ENCODE measurements around the gene ARHGEF10L.

Gene ARHGEF10L

DNA sequence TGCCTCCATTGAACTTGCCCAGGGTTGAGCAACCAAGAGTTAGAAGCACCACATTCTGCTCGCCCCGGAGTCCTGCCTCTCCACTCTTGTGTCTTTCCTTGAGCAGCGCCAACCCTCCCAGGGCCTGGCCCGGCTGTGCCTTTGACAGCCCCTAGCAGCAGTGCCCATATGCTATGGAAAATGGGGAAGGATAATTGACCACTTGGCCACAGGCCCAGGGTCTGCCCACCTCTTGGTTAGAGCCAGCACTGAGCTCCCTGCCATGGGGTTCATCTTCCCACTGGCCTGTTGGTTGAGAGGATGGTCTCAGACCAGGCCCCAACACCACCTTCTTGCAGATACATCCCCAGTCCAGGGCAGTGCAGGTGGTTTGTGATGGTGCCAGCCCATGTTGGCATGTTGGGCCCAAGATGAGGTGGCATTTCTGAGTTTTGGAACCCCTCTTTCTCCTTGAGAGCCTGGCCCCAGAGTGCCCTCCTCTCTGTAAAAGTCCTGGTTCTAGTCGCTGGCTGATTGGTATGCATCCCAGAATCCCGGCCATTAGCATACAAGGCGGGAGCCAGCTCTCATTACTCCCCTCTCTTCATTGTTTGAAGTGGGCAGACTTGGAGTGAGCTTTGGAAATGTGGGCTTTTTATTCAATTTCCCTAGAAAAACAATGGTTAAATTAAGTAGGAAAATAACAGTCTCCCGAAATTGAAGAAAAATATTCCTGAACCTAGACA, 7.6 kb downstream of the ARHGEF10L start:
- no peak for DNase-seq (ENCODE audit: low read depth)

GRCh38 chr1:17549384-17549783, 9.9 kb downstream of the ARHGEF10L start:
- DNase-seq (ENCODE audit: low read depth) = no peak

DNA sequence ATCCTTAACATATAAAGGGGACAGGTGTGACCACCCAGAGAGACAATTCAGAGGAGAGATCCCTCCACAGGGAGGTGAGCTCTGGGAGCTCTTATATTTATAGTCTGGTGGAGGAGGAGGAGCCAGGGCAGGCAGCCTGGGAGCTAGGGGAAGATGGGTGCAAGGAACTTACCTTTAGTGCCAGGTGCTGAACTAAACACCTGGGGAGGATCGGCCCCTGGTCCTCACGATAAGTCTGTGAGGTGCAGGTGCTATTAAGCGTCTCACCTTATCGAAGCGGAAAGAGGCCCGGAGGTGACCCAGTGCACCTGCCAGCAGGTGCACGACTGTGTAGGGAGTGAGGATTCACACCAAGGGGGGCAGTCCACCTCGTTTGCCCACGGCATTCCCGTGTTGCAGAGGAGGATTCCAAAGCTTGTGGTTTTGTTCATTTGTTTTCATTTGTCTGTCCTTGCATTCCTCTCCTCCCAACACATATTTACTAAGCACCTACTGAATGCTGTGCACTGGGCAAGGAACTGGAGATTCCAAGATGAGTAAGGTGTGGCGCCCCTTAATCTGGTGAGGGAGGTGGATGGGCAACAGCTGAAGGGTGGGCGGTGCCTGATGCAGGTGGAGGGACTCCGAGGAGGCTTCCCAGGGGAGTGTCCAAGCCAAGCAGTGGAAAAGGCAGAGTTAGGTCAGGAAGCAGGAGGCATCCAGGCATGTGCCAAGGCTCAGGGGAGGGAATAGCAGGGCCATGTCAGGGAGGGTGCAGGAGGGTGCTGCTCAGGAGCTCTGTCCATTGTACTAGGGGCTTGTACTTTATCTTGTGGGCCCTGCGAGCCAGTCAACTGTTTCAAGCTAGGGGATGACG, 11.5 kb downstream of the ARHGEF10L start:
- DNase-seq (ENCODE audit: low read depth) = no peak

DNA sequence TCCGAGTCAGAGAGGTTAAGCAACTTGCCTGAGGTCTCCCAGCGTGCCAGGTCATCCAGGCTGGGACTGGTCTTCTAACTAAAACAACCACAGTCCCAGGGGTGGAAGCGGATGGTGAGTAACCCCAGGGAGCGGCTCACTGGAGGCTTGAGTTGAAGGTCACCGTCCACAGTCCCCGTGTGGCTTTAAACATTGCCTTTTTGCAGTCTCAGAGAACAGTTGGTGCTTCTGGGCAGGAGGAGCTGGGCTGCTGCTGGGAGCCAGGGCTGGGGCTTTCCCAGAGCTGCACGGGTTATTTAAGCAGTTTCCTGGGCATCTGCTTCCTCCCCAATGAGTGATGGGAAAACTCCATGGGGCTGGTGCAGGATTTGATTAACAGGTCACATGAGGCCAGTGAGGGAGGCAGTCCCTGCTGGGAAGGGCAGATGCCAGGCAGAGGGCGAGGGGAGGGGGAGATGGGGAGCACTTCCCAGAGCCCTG, 12.3 kb downstream of the ARHGEF10L start:
- DNase-seq (ENCODE audit: low read depth) = no peak

GRCh38 chr1:17553975-17554700, 14.6 kb downstream of the ARHGEF10L start:
- no peak for DNase-seq (ENCODE audit: low read depth)

DNA sequence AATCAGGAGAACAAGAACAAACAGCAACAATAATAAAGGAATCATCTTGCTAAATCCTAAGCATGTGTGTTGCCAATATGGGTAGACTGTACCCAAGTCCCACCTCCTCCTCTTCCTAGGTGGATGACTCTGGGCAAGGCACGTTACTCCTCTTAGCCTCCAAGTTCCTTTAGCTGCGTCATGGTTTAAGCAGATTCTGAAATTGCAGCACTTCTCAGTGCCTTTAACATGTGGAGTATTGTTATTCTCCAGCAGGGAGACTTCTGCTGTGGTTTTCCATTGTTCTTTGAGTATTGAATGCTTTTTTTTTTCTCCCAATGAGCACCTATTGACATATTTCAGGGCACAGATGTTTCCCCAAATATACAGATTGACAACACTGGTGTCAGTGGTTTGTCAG, 15.5 kb downstream of the ARHGEF10L start:
- no peak for DNase-seq (ENCODE audit: low read depth)

DNA sequence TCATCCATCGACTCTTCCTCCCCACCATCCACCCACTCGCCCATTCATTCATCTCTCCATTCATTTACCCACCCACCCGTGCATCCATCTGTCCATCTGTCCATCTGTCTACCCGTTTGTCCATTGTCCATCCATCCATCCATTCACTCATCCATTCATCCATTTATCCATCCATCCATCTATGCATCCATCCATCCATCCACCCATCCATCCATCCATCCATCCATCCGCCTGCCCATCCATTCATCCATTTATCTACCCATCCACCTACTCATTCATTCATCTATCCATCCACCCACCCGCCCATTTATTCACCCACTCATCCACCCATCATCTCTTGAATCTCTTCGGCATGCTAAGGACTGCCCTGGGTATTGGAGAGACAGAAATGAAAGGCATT, 18.5 kb downstream of the ARHGEF10L start:
- no peak for DNase-seq (ENCODE audit: low read depth)

GRCh38 chr1:17558541-17558940, 19.0 kb downstream of the ARHGEF10L start:
- DNase-seq (ENCODE audit: low read depth) = no peak

- DNase-seq (ENCODE audit: low read depth) = no peak
Measured at GRCh38 chr1:17558954-17559614, 19.6 kb downstream of the ARHGEF10L start.

DNA sequence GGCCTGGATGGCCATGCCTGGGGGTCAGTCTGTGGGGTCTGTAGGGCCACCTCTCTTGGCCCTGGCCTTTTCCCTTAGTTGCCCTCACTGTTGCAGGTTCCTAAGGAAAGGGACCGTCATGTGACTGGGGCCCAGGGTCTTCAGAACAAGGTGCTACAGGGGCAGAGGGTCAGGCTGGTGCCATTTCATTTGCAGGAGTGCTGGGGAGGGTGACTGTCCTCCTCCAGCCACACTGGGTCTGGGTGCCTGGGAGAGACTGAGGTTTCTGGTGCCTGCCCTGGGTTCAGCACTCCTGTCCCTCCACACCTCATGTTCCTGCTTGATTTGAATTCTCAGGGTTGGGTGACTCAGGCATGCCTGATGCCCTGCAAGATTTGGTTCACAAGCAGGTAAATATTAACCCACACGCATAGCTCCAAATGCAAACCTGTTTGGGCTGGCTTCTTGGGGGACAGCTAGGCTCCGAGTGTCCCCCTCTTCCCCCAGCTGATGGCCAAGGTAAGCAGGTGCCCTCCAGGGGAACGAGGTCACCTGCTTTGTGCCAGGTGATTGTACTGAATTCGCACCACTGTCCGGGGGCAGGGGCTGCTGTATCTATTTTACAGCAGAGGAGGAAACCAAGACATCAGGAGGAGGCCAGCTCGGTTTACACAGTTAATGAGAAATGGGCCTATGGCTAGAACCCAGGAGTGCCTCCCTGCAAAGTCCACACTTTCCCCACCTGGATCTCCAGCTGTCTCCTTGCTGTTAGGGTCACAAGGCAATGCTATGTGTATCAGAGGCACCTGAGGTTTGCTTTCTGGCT, 20.3 kb downstream of the ARHGEF10L start:
- DNase-seq (ENCODE audit: low read depth) = no peak

- no peak for DNase-seq (ENCODE audit: low read depth)
Measured at GRCh38 chr1:17561247-17561548, 21.7 kb downstream of the ARHGEF10L start.

- DNase-seq (ENCODE audit: low read depth) = no peak
Measured at GRCh38 chr1:17561561-17561985, 22.1 kb downstream of the ARHGEF10L start.

DNA sequence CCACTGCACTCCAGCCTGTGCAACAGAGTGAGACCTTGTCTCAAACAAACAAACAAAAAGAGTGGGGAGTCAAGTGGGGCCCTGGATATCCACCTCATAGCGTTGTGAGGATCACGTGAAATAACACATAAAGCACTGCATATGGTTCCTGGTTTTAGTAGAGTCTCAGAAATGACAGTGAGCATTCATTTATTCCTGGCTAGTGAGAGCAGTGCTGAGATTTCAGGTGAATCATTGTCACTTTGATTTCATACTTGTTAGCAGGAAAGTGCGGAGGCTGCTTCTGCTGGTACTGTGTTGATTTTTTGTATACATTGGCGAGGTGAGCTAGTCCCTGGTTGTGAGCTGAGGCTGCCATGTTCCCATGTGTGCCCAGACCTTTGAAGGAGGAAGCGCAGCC, 22.9 kb downstream of the ARHGEF10L start:
- no peak for DNase-seq (ENCODE audit: low read depth)

- no peak for DNase-seq (ENCODE audit: low read depth)
Measured at GRCh38 chr1:17563494-17564281, 24.2 kb downstream of the ARHGEF10L start.

GRCh38 chr1:17564458-17565393, 25.2 kb downstream of the ARHGEF10L start:
- no peak for DNase-seq (ENCODE audit: low read depth)

DNA sequence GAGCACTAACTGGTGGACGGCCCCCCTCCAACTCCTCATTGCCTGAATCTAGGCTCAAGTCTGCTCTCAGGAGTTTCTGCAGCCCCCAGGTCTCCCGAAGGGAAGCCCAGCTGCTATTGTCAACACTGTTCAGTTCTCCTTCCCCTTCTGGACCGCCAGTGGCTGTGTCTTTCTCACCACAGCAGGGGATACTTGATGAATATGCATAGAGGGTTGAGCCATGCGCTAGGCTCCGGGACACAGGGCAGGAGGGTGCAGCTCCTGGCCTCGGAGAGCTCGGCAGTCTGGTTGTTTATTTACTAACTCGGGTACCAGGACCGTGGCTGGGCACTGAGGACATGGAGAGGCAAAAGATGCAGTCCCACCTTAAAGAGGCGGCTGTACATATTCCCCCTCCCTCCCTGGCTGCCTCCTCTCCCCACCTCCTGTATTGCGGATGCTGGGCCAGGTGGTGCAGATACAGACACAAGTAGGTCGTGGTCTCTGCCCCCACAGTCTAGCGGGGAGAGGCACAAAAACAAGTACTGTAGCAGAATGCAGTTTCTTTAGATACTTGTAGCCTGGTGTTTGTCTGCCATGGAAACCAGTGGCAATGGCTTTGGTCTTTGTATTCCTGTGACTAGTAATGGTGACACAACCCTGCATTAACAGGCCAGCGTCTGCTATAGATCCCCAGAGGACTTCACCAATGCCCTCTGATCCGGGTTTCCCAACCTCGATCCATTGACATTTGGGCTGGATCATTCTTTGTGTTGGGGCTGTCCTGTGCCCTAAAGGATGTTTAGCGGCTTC, 26.2 kb downstream of the ARHGEF10L start:
- DNase-seq (ENCODE audit: low read depth) = no peak

GRCh38 chr1:17566417-17566816, 26.9 kb downstream of the ARHGEF10L start:
- no peak for DNase-seq (ENCODE audit: low read depth)

GRCh38 chr1:17566892-17567291, 27.4 kb downstream of the ARHGEF10L start:
- no peak for DNase-seq (ENCODE audit: low read depth)

GRCh38 chr1:17567582-17567981, 28.1 kb downstream of the ARHGEF10L start:
- no peak for DNase-seq (ENCODE audit: low read depth)
